GM10248 (cell line): ENCODE data around the gene CFDP1.

Source experiments
- CTCF ChIA-PET: fragments of 300-600 bp; sonication (Branson Sonifier 250); formaldehyde crosslinking; extraction: SDS; loops from one replicate; lab custom pipeline; 2021; ENCODE audit warnings: antibody characterized with exemption; lab: Yijun Ruan, JAX
- POLR2A ChIA-PET: fragments of 350-650 bp; sonication (Branson Sonifier 250); formaldehyde crosslinking; extraction: SDS; loops from one replicate; lab custom pipeline; 2020; ENCODE audit warnings: antibody characterized with exemption; lab: Yijun Ruan, JAX
- DNase-seq: peaks from one replicate; pipeline ENCODE4 v3.0.0; 2012; ENCODE audit errors: extremely low spot score
- TF ChIP-seq, protein P1 (sequence below): IDR thresholded peaks from 2 replicates; pipeline ENCODE4 v1.5.1; 2012; ENCODE audit warnings: mild to moderate bottlenecking, low read depth; ENCODE audit errors: extremely low read depth, missing control alignments, control extremely low read depth

Gene CFDP1

GRCh38 chr16:75452464-75453190, 19.3 kb upstream of the CFDP1 start:
- TF ChIP-seq, protein P1, sequence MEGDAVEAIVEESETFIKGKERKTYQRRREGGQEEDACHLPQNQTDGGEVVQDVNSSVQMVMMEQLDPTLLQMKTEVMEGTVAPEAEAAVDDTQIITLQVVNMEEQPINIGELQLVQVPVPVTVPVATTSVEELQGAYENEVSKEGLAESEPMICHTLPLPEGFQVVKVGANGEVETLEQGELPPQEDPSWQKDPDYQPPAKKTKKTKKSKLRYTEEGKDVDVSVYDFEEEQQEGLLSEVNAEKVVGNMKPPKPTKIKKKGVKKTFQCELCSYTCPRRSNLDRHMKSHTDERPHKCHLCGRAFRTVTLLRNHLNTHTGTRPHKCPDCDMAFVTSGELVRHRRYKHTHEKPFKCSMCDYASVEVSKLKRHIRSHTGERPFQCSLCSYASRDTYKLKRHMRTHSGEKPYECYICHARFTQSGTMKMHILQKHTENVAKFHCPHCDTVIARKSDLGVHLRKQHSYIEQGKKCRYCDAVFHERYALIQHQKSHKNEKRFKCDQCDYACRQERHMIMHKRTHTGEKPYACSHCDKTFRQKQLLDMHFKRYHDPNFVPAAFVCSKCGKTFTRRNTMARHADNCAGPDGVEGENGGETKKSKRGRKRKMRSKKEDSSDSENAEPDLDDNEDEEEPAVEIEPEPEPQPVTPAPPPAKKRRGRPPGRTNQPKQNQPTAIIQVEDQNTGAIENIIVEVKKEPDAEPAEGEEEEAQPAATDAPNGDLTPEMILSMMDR = no peak
- POLR2A ChIA-PET = no interaction called here
- no peak for DNase-seq
- CTCF ChIA-PET = interaction anchor here (0.7 to 2.2 kb wide), 8 partner anchors 11 to 170 kb away, joined by 3 to 12 read pairs (median 6); partner anchors contain the start of gene CFDP1

- no peak for DNase-seq
- ChIA-PET POLR2A (no interaction called here), CTCF (interaction anchor here (1.3 to 3.3 kb wide), 4 partner anchors 11 to 26 kb away, joined by 5 to 12 read pairs (median 8); partner anchors contain the start of genes CFDP1 and TMEM170A)
- TF ChIP-seq, protein P1 = no peak
Observed at GRCh38 chr16:75446416-75446815, 13.1 kb upstream of the CFDP1 start.

DNA sequence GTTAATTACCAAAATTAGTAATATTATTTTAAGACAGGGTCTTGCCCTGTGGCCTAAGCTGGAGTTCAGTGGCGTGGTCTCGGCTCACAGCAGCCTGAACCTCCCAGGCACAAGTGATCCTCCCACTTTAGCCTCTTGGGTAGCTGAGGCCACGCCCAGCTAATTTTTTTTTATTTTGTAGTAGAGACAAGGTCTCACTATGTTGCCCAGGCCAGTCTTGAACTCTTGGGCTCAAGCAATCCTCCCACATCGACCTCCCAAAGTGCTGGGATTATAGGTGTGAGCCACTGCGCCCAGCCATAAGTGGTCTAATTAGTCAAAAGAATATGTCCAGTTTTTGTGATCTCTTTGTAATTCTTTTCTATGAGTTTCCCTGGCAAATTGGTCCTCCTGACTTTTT, 12.0 kb upstream of the CFDP1 start:
- ChIA-PET CTCF (interaction anchor here (0.9 to 3.3 kb wide), 7 partner anchors 12 to 246 kb away, joined by 3 to 11 read pairs (median 5); partner anchors contain the start of gene TMEM170A), POLR2A (interaction anchor here (0.8 kb wide), 1 partner anchor 12 kb away, joined by 3 read pairs; the partner anchor contains the start of gene CFDP1)
- TF ChIP-seq, protein P1 = no peak
- DNase-seq = no peak

DNA sequence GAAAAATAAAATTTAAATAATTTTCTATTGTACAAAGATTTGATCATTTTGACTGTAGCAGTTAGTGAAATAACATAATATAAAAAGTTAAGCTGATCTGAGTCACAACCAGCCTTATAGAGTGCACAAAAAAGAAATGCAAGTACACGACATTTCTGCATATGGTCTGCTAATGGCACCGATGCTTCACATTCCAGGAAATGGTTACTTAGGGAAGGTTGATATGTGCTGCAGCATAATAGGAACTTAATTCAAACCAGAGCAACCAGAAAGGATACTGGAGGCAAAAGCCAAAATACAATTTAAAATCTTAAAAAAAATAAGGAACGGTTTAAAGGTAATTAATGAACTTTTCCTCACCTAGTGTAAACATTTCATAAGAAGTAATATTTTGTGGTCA, 10.0 kb upstream of the CFDP1 start:
- CTCF ChIA-PET = interaction anchor here (1.5 to 2.3 kb wide), 5 partner anchors 9 to 78 kb away, joined by 3 to 11 read pairs (median 4); partner anchors contain the start of gene TMEM170A

DNA sequence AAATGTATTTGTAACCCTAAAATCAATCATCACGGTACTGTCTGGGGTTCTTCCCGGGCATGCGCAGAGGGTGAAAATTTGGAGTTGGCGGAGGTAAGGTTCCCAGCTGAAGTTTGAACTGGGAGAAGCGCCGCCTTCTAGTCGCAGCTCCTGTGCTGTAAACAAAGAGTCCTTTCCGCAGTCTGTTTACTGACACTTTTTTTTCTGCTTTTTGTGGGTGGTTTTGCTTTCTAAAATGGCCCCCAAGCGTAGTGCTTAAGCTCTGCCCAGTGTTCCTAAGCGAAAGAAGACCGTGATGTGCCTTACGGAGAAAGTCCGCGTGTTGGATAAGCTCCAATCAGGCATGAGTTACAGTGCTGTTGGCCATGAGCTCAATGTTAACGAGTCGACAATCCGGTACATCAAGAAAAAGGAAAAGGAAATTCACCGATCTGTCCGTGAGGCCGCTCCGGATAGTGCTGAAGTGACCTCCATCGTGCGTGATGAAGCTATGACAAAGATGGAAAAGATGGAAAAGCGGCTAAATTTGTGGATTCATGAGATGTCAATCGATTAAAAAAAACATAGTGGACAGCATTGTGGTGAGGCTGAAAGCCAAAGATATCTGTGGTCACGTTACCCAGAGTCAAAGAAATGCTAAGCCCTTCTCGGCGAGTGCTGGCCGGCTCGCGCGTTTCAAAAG, 570 bp upstream of the CFDP1 start:
- TF ChIP-seq, protein P1 = no peak
- ChIA-PET POLR2A (interaction anchor here (0.8 to 1.1 kb wide), 3 partner anchors 11 to 214 kb away, joined by 3 to 4 read pairs (median 3); partner anchors contain the start of genes KARS1 and TERF2IP), CTCF (interaction anchor here (0.8 to 2.6 kb wide), 15 partner anchors 10 to 87 kb away, joined by 3 to 23 read pairs (median 4); partner anchors contain the start of gene TMEM170A)
- peak; percentile 82 for DNase-seq

More for the DNA sequence above, 10.0 kb upstream of the CFDP1 start:
- TF ChIP-seq, protein P1 = no peak
- no peak for DNase-seq
- POLR2A ChIA-PET = no interaction called here
